ENCODE results near the gene SORCS2.

DNA sequence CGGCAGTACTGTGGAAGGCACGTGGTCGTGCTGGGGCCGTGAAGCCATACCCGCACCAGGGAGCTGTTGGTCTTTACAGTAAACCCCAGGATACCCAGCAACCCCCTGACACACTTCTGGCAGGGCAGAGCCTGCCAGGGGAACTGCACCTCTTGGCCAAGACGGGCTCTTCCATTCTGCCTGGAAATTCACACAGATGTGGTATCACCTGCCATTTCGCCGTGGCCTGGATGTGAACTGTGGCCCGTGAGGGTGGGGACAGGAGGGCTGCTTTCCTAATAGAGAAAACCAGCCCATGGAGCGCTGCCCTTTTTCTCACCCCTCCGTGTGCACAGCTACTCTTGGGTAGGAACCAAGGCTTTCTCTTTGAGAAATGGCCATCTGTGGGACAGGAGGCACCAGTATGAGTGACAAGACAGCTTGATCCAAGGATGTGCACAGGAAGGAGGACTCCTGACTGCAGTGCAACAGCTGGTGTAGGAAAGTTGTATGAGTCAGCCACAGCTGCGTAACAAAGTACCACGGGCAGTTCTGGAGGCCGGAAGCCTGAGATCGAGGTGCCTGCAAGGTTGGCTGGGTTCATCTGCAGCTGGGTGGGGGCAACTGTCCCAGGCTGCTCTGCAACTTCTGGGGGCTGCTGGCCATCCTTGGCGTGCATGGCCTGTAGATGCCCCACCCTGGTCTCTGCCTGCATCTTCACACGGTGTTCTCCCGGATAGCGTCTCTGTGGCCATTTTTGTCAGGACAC, 146.7 kb downstream of the SORCS2 start:
- TF ChIP-seq GATA2 (IDR thresholded peaks at IDR 0.05; ENCODE audit: low read depth, low read length) (no peak), GATA3 (IDR thresholded peaks at IDR 0.05; ENCODE audit: low read depth, low read length) (no peak)

Measured in SH-SY5Y (cell line).